Superior temporal gyrus (tissue), 1 donor: ENCODE data around the gene COL7A1.
"Not testable (repeated sequence)": the region's sequence is repeated elsewhere in the genome, so short reads cannot be mapped to it uniquely, and the experiment has no call there.

Experiments used
- DNase-seq: peaks from one replicate; pipeline ENCODE4 v3.0.0-alpha.2; 2016; ENCODE audit errors: extremely low spot score

Gene COL7A1

GRCh38 chr3:48563382-48563918, 31.7 kb downstream of the COL7A1 start, which contains the start of gene UCN2:
Gene UCN2 (minus strand): TSS chr3:48563781. CDS start chr3:48563124, 657 bp downstream.
- DNase-seq = no peak

GRCh38 chr3:48562367-48563095, 32.6 kb downstream of the COL7A1 start:
- no peak for DNase-seq

- no peak for DNase-seq
Observed at GRCh38 chr3:48561045-48561736, 33.9 kb downstream of the COL7A1 start.

- no peak for DNase-seq
Observed at GRCh38 chr3:48560648-48561018, 34.5 kb downstream of the COL7A1 start.

GRCh38 chr3:48558493-48559134, 36.5 kb downstream of the COL7A1 start:
- DNase-seq = no peak

- DNase-seq = peak; percentile 99
Observed at GRCh38 chr3:48556796-48557626, 38.1 kb downstream of the COL7A1 start, which contains the start of gene PFKFB4. Gene PFKFB4 (minus strand): TSS chr3:48556803. CDS start chr3:48556777, 26 bp downstream.

GRCh38 chr3:48555949-48556795, 39.0 kb downstream of the COL7A1 start:
- no peak for DNase-seq

- no peak for DNase-seq
Observed at GRCh38 chr3:48555231-48555948, 39.7 kb downstream of the COL7A1 start.

- DNase-seq = no peak
Observed at GRCh38 chr3:48553886-48554845, 41.0 kb downstream of the COL7A1 start.

- no peak for DNase-seq
Observed at GRCh38 chr3:48553361-48553760, 41.8 kb downstream of the COL7A1 start.

- DNase-seq = no peak
Observed at GRCh38 chr3:48552111-48552951, 42.8 kb downstream of the COL7A1 start.

- not testable (repeated sequence) for DNase-seq
Observed at GRCh38 chr3:48551651-48552050, 43.5 kb downstream of the COL7A1 start.

GRCh38 chr3:48548729-48549705, 46.1 kb downstream of the COL7A1 start:
- peak; percentile 95 for DNase-seq

- DNase-seq = no peak
Observed at GRCh38 chr3:48548126-48548525, 47.0 kb downstream of the COL7A1 start.

GRCh38 chr3:48546203-48546829, 48.8 kb downstream of the COL7A1 start:
- peak; percentile 68 for DNase-seq

- DNase-seq = no peak
Observed at GRCh38 chr3:48544141-48544540, 51.0 kb downstream of the COL7A1 start.
